HG02970 (cell line): ENCODE results near the gene ADARB2.
"Not testable (repeated sequence)": the region's sequence is repeated elsewhere in the genome, so short reads cannot be mapped to it uniquely, and the experiment has no call there.

ENCODE experiments used
- ATAC-seq: cut with Tn5 transposase; IDR thresholded peaks from one replicate; pipeline ENCODE4 v1.9.1; 2021; ENCODE audit warnings: mild to moderate bottlenecking, moderate library complexity, moderate number of reproducible peaks; ENCODE audit not compliant: unreplicated experiment, low FRiP score

The ADARB2 gene

DNA sequence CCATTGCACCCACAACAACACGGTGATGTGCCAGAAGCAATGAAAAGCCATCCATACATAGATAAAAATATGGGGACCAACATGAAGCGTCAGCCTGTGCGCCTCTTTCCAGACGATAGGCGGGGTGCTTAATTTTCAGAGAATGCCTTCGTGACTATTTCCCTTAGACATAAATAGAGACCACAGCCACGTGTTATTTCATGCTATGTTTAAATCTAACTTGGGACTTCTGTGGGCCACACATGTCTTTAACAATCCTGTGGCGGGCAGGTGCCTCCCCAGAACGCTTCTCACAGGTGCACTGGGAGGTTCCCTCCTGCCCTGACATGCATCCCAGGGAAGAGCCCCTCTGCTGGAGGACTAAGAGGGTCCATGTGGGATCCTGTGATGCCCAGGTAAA is 259.7 kb downstream of the ADARB2 start:
- ATAC-seq = no peak

DNA sequence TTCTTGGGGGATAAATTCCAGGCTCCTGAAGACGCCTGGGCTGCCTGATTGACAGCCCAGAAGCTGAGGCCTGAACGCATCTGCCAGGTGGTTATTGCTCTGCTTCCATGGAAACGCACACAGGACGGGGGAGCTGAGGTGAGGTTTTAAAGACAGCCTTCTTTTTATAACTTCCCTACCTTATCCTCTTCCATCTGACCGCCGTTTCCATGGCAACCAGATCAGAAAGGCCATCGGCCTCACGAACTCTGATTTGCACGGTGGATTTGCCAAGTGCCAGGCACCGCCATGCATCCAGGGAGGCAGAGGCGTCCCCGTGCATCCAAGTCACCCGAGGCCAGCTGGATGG is 260.9 kb downstream of the ADARB2 start:
- no peak for ATAC-seq

DNA sequence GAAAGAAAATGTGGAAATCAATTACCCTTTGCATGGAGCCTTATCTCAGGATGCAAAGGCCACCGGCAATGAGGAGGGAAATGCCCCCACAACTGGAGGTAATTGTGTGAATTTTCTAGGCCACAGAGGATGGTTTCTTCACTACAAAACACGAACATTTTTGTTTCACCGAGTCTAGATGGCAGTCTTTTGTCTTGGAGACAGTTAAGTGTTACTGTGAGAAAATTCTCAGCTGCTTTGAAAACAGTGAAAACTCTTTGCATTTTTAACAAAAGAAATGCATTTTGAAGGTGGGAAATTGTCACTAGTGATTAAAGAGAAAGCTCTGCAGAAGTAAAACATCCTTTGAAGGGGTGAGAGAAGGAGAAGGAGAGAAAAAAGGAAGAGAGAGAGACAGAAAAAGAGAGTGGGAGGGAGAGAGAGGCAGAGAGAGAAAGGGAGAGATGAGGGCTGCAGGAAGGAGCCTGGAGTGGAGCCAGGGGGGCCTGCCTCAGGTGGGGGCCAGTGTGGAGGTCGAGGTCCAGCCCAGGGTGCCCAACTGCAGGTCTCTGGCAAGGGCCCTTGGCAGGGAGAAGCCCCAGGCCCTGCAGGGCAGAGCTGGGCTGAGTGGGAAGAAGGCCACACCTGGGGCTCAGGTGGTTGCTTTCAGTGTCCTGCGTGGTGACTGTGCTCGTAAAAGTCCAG is 261.4 kb downstream of the ADARB2 start:
- no peak for ATAC-seq

DNA sequence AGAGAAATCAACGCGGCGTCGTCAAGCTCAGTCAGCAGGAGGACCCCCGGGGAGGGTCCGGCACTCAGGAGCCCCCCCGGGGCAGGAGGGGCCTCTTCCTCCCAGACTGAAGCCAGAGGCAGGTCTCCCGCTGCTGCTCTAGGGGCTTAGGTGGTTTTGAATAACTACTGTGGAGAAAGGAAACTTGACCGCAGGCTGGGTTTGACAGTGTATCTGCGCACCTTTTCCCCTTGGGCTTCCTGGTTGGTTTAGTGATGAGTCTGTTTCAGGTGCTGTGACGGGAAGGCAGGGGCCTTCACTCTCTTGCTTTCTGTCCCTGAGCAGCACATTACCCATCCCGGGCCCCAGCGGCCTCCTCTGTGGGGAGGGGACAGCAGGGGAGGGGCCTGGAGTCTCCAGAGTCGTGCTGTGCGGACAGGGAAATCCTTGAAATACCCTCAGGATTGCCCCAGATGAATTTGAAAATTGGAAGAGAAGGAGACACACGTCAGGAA is 262.2 kb downstream of the ADARB2 start:
- no peak for ATAC-seq

DNA sequence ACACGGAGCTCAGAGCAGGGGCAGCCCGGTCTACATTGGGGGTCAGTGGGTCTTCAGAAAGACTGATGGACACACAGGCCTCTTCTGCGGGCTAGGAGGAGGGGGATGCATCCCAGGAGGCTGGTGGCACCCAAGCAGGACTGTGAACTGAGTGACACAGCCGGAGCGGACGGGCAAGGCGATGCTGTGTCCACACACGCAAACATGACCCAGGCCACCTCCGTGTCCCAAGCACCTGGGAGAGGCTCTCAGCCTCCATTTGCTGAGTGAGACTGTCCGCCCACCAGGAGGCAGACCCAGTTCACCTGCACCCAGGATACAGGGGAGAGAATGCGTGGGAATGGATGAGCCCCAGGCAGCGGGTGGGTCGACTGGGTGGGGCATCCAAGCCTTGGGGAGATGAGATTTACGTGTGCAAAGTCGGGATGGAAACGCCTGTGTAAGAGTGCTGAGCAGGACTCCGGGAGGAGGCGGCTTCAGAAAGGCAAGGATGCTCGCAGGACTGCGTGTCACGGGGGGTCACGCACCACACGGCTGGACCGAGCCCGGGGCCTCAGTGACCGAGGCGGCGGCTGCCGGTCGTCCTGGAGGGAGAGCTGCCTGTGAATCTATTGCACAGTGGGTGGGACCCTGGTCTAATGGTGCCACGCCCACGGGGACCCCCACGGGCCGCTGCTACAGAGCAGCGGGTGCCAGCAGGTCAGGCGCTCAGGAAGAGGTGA is 262.8 kb downstream of the ADARB2 start:
- no peak for ATAC-seq

DNA sequence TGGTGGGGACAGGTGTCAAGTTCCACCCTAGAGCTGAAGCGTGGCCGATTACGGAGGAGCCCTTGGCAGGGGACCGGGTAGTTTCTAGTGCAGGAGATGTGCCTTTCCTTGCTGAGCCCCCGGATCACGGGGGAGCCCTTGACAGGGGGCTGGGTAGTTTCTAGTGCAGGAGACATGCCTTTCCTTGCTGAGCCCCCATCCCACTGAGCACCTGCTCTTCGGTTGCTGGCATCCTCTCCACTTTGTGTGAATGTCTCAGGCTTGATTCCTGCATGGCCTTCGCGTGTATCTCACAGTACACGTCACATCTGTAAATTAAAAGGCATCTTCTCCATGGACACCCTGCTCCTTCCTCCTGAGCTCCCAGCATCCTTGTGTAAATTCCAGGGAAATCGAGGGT is 263.5 kb downstream of the ADARB2 start:
- ATAC-seq = no peak

DNA sequence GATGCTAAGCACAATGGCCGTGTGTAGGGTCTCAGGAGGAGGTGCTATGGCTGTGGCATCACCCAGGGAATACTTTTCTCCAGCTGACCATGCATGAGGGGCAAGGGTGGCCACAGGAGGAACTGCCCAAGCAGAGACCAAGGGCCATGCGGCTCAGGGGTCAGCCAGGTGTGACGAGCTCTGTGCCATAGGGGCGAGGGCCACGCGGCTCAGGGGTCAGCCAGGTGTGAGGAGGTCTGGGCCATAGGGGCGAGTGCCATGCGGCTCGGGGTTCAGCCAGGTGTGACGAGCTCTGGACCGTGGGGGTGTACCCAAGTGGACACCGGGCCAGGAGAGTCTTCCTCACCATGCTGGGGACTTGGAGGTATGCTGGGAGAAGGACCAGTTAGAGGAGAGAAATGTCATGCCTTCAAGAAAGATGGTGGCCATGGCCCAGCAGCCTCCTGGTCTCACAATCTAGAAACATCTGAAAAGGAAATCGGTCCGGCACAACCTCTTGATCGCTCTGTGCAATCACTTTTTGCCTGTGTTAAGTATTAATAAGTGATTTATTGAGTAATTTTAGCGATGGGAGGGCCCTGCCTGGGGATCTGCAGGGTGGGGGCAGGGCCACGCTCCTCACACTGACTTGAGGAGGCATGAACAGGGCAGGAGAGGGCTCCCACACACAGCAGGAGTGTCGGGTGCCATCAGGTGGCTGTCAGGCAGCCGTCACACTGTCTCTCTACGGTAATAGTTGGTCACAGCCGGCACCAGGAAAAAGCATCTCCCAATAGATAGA is 265.0 kb downstream of the ADARB2 start:
- no peak for ATAC-seq

DNA sequence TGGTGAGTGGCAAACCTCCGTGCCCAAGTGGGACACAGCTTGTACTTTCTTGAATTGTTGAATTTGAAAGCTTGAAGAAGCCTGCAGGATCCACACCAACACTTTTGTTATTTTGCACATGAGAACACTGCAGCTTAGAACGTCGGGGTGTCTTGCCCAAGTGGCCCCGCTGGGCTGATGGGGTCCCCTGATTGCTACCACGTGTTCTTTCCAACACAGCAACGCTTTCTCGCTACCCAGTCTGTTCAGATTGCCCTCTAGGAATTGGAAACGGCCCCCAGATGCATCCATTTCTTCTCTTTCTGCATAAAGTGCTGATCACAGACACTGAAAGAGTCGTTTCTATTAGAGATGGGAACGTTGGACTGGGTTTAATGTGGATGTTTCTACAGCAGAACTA is 268.5 kb downstream of the ADARB2 start:
- ATAC-seq = no peak

DNA sequence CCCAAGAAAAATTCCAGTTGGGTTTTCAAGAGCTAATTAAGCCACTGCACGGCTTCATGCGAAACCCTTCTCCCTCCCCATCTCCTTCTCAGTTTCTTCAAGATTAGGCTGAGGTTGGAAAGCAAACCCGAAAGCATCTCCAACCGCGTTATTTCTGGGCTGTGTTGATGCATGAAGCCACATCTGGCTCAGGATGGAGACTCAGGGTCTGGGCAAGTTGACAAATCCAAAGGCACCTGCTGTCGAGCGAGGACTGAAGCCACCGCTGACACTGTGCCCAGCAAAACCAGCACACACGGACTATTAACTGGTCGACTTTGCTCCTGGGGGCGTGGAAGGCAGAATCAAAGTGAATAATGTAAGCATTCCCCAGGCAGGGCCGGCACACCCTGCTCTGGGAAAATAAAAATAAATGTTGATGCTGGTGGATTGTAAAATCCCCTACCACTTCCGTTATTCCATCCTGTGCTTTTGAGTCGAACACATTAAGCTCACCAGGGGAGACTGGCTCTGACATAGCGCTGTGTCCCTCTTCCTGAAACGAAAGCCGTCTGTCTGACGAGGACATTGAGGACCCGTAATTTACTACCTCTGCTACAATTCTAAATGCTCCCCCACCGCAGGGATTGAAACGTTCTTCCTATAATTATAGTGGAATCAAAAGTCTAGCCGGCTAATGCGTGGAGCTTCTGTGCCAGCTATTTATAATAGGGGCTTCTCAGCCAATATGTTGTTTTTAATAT is 269.8 kb downstream of the ADARB2 start:
- no peak for ATAC-seq

DNA sequence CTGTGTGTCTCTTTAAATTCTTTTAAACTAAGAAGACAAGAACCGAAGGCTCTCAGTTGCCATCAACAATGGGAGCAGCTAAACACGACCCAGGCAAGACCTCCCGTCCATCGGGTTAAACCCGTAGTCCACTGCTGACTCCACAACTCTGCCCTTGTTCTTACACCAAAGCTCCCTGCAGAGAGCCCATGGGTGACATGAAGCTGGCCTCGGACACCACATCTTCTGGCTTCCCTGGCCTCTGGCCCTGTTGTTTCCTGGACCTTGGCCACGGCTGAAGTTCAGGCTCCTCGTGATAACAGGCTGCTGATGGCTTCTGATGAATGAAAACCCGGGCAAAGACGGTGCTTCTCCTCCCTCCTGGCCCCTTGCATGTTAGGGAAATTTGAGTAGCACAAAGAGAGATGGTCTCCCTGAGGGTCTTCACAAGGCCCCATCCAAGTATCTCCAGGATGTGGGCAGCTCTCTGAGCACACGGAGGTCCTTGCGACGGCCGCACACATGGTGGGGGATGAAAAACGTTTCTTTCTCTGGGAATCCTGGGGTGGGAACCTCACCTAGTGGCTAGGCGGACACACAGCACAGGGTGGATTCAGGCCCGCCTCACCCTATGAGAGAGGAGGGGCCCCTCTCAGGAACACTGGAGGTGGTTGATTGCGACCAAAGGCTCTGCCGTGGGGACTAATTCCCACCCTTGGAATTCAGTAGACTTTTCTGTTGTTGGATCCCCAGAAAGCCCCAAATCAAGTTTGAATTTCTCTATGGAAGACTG is 271.1 kb downstream of the ADARB2 start:
- no peak for ATAC-seq

DNA sequence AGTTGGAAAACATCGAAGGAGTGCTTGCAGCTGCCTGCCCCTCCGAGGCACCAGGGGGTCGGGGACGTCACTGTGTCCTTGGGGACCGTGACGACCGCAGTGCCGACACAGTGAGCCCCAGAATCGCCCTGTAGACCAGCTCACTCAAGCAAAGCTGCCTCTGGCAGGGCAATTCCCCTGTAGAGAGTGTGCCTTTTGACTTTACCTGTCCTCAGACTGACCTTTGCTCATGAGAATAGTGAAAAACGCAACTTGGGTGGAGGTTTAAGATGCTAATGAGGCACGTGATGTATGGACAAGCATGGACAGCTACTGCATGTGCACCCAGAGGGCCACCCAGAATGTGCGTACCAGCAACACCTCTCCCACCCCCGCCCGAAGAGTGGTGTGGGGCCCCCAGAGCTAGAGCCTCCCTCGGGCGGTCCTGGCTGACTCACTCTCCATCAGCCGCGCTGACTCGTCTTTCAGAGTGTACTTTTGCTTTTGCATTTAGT is 271.9 kb downstream of the ADARB2 start:
- ATAC-seq = no peak

DNA sequence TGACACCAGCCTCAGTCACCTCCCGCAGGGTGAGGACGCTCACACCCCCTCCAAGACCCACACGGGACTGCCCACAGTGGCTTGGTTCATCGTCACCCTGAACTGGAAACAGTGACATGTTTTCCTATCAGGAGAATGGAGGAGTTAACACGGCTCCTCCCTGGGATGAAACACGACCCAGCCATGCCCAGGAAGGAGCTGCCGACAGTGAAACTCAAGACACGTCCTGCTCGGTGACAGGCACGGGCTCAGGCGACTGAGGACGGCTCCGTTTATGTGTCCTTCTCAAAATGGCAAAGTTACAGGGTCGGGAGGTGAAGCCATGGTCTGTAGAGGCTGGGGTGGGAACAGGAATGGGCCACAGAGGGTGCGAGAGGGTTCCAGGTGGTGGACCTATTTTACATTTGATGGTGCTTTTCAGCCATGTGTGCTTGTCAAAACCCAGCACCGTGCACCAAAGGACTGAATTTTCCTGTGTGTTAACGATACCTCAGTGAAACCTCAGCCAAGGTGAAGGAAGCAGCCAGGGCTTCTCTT is 272.4 kb downstream of the ADARB2 start:
- ATAC-seq = no peak

DNA sequence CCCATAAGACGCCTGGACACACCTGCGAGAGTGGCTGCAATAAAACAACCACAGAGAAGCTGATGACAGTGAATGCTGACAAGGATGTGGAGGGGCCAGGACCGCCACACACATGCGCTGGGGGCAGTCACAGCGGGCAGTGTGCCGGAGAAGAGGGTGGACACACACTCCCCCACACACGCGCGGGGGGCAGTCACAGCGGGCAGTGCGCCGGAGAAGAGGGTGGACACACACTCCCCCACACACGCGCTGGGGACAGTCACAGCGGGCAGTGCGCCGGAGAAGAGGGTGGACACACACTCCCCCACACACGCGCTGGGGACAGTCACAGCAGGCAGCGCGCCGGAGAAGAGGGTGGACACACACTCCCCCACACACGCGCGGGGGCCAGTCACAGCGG is 273.4 kb downstream of the ADARB2 start:
- ATAC-seq = not testable (repeated sequence)

DNA sequence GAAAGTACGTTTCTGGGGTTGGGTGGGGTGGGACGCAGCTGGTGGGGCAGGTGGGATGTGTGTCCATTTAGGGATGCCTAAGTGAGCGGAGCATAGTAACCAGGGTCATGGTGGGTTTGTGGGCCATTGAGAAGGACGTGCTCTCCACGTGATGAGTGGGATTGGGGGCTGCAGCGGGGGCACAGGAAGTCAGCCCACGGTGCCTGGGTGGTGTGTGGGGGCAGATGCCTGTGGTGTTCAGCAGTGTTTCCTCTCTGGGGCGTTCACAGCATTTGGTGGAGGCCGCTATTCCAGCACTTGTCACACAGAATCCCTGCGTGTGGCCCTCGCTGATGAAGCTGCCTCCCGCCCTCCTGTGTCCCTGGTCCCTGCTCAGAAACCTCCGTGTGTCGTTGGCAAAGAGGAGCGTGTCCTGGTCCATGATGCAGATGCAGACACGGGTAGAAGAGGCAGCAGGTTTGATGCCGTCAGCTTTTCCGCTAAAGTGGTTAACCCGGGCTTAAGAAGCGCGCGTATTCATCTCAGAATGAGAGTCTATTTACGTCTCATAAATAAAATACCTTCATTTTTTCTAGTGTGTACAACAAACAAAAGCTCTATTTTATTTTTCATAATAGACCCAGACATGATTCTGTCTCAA is 274.2 kb downstream of the ADARB2 start:
- no peak for ATAC-seq

DNA sequence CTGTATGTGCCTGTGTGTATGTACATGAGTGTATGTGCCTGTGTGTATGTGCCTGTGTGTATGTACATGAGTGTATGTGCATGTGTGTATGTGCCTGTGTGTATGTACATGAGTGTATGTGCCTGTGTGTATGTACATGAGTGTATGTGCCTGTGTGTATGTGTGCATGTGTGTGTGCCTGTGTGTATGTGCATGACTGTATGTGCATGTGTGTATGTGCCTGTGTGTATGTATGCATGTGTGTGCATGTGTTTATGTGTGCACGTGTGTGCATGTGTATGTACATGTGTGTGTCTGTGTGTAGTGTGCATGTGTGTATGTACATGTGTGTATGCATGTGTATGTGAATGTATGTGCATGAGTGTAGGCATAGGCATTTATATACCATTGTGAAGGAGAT is 274.8 kb downstream of the ADARB2 start:
- no peak for ATAC-seq

DNA sequence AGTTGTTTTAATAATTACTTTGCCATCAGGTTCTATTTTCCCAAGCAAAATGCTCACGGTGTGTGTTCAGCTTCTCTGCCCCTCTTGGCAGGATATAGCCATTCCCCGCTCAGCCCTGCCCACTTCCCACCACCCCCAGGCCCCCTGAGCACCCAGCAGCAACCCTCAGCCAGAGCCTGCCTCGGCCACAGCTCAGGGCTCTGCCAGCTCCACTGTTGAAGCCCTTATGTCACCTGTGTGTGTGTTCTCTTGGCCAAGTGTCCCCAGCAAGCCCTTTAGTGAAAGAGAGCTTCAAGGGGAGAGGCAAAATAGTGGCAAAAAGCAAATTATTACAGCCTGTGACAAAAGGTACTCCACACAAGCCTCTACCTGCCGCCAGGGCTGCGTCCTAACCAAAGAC is 275.3 kb downstream of the ADARB2 start:
- ATAC-seq = no peak

DNA sequence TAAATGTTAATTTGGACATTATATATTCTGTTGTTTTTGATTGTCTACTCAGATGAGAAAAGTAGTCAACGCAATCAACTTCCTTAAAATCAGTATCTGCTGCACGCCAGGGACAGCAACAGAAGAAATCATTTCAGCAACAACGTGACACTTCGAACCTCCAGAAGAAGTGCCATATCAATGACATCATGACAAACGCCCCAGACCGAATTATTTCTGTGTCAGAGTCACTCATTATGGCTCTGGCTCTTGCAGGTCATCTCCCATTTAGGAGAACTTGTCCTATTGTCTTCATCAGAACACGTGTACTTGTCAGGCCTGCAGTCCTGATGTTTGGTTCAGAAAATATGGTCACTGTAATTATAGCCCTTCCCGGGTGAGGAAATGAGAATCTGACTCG is 276.3 kb downstream of the ADARB2 start:
- ATAC-seq = no peak

DNA sequence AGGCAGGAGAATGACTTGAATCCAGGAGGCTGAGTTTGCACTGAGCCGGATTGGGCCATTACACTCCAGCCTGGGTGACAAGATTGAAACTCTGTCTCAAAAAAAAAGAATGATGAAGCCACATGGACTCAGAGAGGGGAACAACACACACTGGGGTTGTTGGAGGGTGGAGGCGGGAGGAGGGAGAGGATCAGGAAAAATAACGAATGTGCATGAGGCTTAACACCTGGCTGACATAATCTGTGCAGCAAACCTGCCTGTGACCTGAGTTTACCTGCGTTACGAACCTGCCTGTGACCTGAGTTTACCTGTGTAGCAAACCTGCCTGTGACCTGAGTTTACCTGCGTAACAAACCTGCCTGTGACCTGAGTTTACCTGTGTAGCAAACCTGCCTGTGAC is 277.7 kb downstream of the ADARB2 start:
- not testable (repeated sequence) for ATAC-seq

DNA sequence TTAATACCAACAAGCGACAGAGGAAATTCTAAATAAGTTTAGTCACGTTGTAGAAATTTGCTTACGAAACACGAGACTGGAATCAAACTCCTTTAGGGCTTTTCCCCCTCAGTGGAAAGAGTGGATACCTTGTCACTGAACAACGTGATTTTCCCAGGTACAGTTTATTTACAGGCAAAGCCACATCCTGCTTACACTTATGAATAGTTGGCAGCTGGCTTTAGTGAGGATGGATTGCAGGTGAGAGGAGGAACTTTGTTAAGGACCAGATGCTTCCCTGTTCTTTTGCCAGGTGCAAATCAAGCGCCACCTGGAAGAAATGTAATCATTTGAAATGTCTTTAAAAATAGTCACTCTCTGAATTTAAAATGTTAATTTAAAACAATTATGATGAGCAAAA is 282.4 kb downstream of the ADARB2 start:
- ATAC-seq = peak; percentile 19
